ENCODE measurements around the gene HES5. TPM values are rescaled to one million over a fixed set of nuclear protein-coding genes. Genes with fewer than 3 reads are reported as not detected.

HES5 gene
- total and polyA plus RNA-seq, 10 of the 15 experiments (the other 5 are each of a cell fraction or from before 2014, with no cell fraction given): 0.12 to 0.15 TPM; not detected in 8

GRCh38 chr1:2520206-2520605, 9.9 kb downstream of the HES5 start:
- intact Hi-C loops (cut with micrococcal nuclease; ENCODE audit: unreplicated experiment): no loop called here

More at GRCh38 chr1:2520206-2520605, 9.9 kb downstream of the HES5 start:
- ATAC-seq: no peak
- ChIA-PET SMC1A (ENCODE audit: uncharacterized antibody, unreplicated experiment) (no interaction called here), RAD21 (ENCODE audit: unreplicated experiment) (no interaction called here), POLR2A (no interaction called here), CTCF (no interaction called here)
- no peak overlapping the region for H2AFZ ChIP-seq (ENCODE audit: control insufficient read depth, low read depth, low read length)
- H3K4me1 ChIP-seq (ENCODE audit: control insufficient read depth, insufficient read depth, low read length): peaks cover 10% of the 10 kb centered on the region
- peaks cover 8 to 44% of the 10 kb centered on the region in 2 experiments; a peak in 3 of 4 replicates for H3K36me3 ChIP-seq (ENCODE audit: control insufficient read depth in 2 of 2, insufficient read depth in 2 of 2, low read length in 1 of 2)
- TF ChIP-seq KAT2A (conservative IDR thresholded peaks at IDR 0.05; ENCODE audit: control insufficient read depth, low read depth, low read length) (no peak), CHD4 (IDR thresholded peaks at IDR 0.05) (no peak), SMAD1 (IDR thresholded peaks at IDR 0.05; ENCODE audit: low read depth, partially characterized antibody) (no peak), PAX5 (IDR thresholded peaks at IDR 0.05; ENCODE audit: borderline replicate concordance, low read depth, low read length) (no peak), BHLHE40 (IDR thresholded peaks at IDR 0.05; ENCODE audit: borderline replicate concordance in 1 of 2, low read depth in 2 of 2, low read length in 1 of 2) (no peak), TBL1XR1 (IDR thresholded peaks at IDR 0.05; ENCODE audit: low read depth, low read length) (no peak), CREB1 (IDR thresholded peaks at IDR 0.05; ENCODE audit: low read depth) (no peak), NR2F1 (conservative IDR thresholded peaks at IDR 0.05) (no peak), NBN (IDR thresholded peaks at IDR 0.05) (no peak), PKNOX1 (IDR thresholded peaks at IDR 0.05) (no peak), GABPA (IDR thresholded peaks at IDR 0.05; ENCODE audit: low read depth) (no peak), CHD1 (IDR thresholded peaks at IDR 0.05; ENCODE audit: low read depth, low read length) (no peak), POU2F2 (IDR thresholded peaks at IDR 0.05; ENCODE audit: borderline replicate concordance, low read depth, low read length) (no peak), JUNB (IDR thresholded peaks at IDR 0.05) (no peak), PRDM15 (CRISPR knock-in tag; IDR thresholded peaks at IDR 0.05) (no peak), MTA2 (IDR thresholded peaks at IDR 0.05; ENCODE audit: low read depth) (no peak), RUNX3 (IDR thresholded peaks at IDR 0.05; ENCODE audit: low read length) (no peak), CBX5 (IDR thresholded peaks at IDR 0.05; ENCODE audit: low read depth) (no peak), MXI1 (IDR thresholded peaks at IDR 0.05; ENCODE audit: low read depth, low read length) (no peak)
- in situ Hi-C loops (cut with MboI): loop anchor here (10.0 kb wide), 1 partner anchor 315 kb away; no protein-coding TSS in a partner anchor
- no peaks in the 10 kb centered on the region for H3K27me3 ChIP-seq (replicated peaks in 1 of 2; ENCODE audit: control insufficient read depth in 2 of 2, insufficient read depth in 2 of 2, low read length in 1 of 2)
- FAIRE-seq: no peak
- H4K20me1 ChIP-seq (ENCODE audit: control insufficient read depth, insufficient read depth): peaks cover 3% of the 10 kb centered on the region; the same call in 1 of the 2 replicates
- no peak overlapping the region for H3K9ac ChIP-seq (ENCODE audit: control insufficient read depth, insufficient read depth, low read length)
- H3K79me2 ChIP-seq (ENCODE audit: control insufficient read depth, insufficient read depth, low read length): peaks cover 28% of the 10 kb centered on the region
- DNase-seq (ENCODE audit: low read depth, low spot score): no peak
- no peak overlapping the region for H3K4me3 ChIP-seq
- no peak overlapping the region for H3K27ac ChIP-seq (ENCODE audit: control insufficient read depth, insufficient read depth)
- BruUV-seq (replicated peaks): no TSS peak
- WGBS (ENCODE audit: insufficient coverage, insufficient replicate concordance, low lambda C conversion rate, missing lambda C conversion rate): 96% methylated on average over 19 of the region's 20 CpGs
- no peaks in the 10 kb centered on the region for H3K9me3 ChIP-seq (replicated peaks; ENCODE audit: control insufficient read depth, insufficient read depth, low read length)
- H3K4me2 ChIP-seq (ENCODE audit: control insufficient read depth, insufficient read depth): no peak overlapping the region
